Trophoblast cell (in vitro differentiated cells and primary cell): Measurements from ENCODE around the gene CDK3.

ENCODE experiments used
- DNase-seq, 2 donors: peaks; one replicate each; pipeline ENCODE4 v3.0.0-alpha.2; 2016
- H2AFZ ChIP-seq: 2 replicates; pipeline ENCODE4 v1.6.1; 2013; ENCODE audit warnings: low read length, moderate library complexity, mild to moderate bottlenecking; ENCODE audit not compliant: insufficient read depth, poor library complexity
- H2AK5ac ChIP-seq: 2 replicates; pipeline ENCODE4 v1.6.1; 2013; ENCODE audit warnings: mild to moderate bottlenecking, low read length
- H2BK120ac ChIP-seq: 2 replicates; pipeline ENCODE4 v1.6.1; 2013; ENCODE audit warnings: low read length, mild to moderate bottlenecking, moderate library complexity; ENCODE audit not compliant: insufficient read depth, poor library complexity
- H2BK12ac ChIP-seq: 2 replicates; pipeline ENCODE4 v1.6.1; 2013; ENCODE audit warnings: mild to moderate bottlenecking, low read length, moderate library complexity
- H2BK5ac ChIP-seq: 2 replicates; pipeline ENCODE4 v1.6.1; 2013; ENCODE audit warnings: low read length, low read depth, moderate library complexity, mild to moderate bottlenecking; ENCODE audit not compliant: poor library complexity
- H3K14ac ChIP-seq: 2 replicates; pipeline ENCODE4 v1.6.1; 2013; ENCODE audit warnings: mild to moderate bottlenecking, low read length
- H3K18ac ChIP-seq: 2 replicates; pipeline ENCODE4 v1.6.1; 2013; ENCODE audit warnings: mild to moderate bottlenecking, low read length
- H3K23ac ChIP-seq: 2 replicates; pipeline ENCODE4 v1.6.1; 2013; ENCODE audit warnings: low read length
- H3K27ac ChIP-seq: 2 replicates; pipeline ENCODE4 v1.5.1; 2013; ENCODE audit warnings: low read depth, mild to moderate bottlenecking, inconsistent platforms, low read length, moderate library complexity
- H3K27me3 ChIP-seq: 2 replicates; pipeline ENCODE4 v1.6.1; 2013; ENCODE audit warnings: inconsistent platforms, mild to moderate bottlenecking, low read length, moderate library complexity; ENCODE audit not compliant: insufficient read depth
- H3K36me3 ChIP-seq, 2 experiments: 1 replicate in 1 of 2; 2 replicates in 1 of 2; pipeline ENCODE4 v1.6.1; 2013; ENCODE audit warnings: low read length in 2 of 2, mild to moderate bottlenecking in 2 of 2, moderate library complexity in 1 of 2; ENCODE audit not compliant: insufficient read depth in 2 of 2, control insufficient read depth in 1 of 2
- H3K4ac ChIP-seq: 2 replicates; pipeline ENCODE4 v1.6.1; 2013; ENCODE audit warnings: low read depth, mild to moderate bottlenecking, low read length, moderate library complexity
- H3K4me1 ChIP-seq, 2 experiments: 1 replicate in 1 of 2; 2 replicates in 1 of 2; pipeline ENCODE4 v1.6.1; 2013; ENCODE audit warnings: low read length in 2 of 2, mild to moderate bottlenecking in 2 of 2, moderate library complexity in 1 of 2; ENCODE audit not compliant: insufficient read depth in 2 of 2, control insufficient read depth in 1 of 2
- H3K4me2 ChIP-seq: 2 replicates; pipeline ENCODE4 v1.6.1; 2013; ENCODE audit warnings: inconsistent platforms, mild to moderate bottlenecking, low read length, moderate library complexity
- H3K4me3 ChIP-seq: 2 replicates; pipeline ENCODE4 v1.5.1; 2013; ENCODE audit warnings: mild to moderate bottlenecking, low read depth, low read length, inconsistent platforms
- H3K79me1 ChIP-seq: one replicate; pipeline ENCODE4 v1.6.1; 2013; ENCODE audit warnings: low read length
- H3K79me2 ChIP-seq: 2 replicates; pipeline ENCODE4 v1.6.1; 2013; ENCODE audit warnings: low read length, mild to moderate bottlenecking; ENCODE audit not compliant: control insufficient read depth, insufficient read depth, poor library complexity
- H3K9ac ChIP-seq: 2 replicates; pipeline ENCODE4 v1.6.1; 2013; ENCODE audit warnings: mild to moderate bottlenecking, low read length
- H3K9me3 ChIP-seq: 2 replicates; pipeline ENCODE4 v1.6.1; 2013; ENCODE audit warnings: low read depth, mild to moderate bottlenecking, control low read depth, inconsistent platforms, low read length; ENCODE audit not compliant: insufficient read depth
- H4K12ac ChIP-seq: 2 replicates; pipeline ENCODE4 v1.6.1; 2013; ENCODE audit warnings: low read depth, mild to moderate bottlenecking, low read length, moderate library complexity
- H4K8ac ChIP-seq: 2 replicates; pipeline ENCODE4 v1.6.1; 2013; ENCODE audit warnings: low read depth, mild to moderate bottlenecking, low read length, moderate library complexity
- H4K91ac ChIP-seq: one replicate; pipeline ENCODE4 v1.6.1; 2013; ENCODE audit warnings: low read depth, mild to moderate bottlenecking, low read length, moderate library complexity
- WGBS: extraction: QIAGEN DNeasy Blood & Tissue Kit; methylation state at CpG from one replicate; pipeline ENCODE4 v1.1.7; 2013; ENCODE audit warnings: missing lambda C conversion rate; ENCODE audit not compliant: insufficient read length, insufficient coverage; ENCODE audit errors: extremely low coverage; 5-methylcytosine and 5-hydroxymethylcytosine counted together

Gene CDK3

DNA sequence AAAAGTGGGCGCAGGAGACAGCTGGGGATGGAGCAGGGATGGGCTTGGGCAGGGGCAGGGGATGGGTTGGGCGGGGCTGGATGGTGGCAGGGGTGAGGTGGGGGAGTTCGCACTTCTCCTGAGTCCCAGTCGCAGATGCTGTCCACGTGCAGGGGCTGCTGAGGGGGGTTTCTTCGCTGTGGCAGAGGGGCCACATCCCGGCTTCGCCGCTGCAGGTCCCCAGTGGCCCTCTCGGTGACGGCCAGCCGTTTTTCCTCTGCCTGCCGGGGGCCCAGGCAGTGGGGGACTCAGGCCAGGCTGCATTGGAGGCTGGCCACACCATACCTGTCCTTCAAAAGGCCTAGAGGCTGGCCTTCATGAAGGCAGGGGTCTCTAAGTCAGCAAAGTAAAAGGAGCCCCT, 18.1 kb downstream of the CDK3 start:
- H3K4me3 ChIP-seq, result no peak overlapping the region
- H2BK12ac ChIP-seq, result no peak overlapping the region
- no peak overlapping the region for H3K4me2 ChIP-seq
- no peak overlapping the region for H2BK120ac ChIP-seq
- H3K36me3 ChIP-seq, result no peaks in the 10 kb centered on the region
- H3K79me1 ChIP-seq, result no peaks in the 10 kb centered on the region
- no peaks in the 10 kb centered on the region for H3K79me2 ChIP-seq
- no CpG with 5 or more reads among the region's 13 CpGs for WGBS
- no peak for DNase-seq
- H2AFZ ChIP-seq, result no peak overlapping the region
- no peak overlapping the region for H4K8ac ChIP-seq
- no peak overlapping the region for H3K23ac ChIP-seq
- H3K4me1 ChIP-seq, result peaks cover 3% of the 10 kb centered on the region in 2 experiments
- H3K4ac ChIP-seq, result no peak overlapping the region
- peaks cover 1% of the 10 kb centered on the region for H3K9me3 ChIP-seq
- H2BK5ac ChIP-seq, result no peak overlapping the region
- H3K14ac ChIP-seq, result no peak overlapping the region
- H3K27ac ChIP-seq, result no peak overlapping the region
- H4K12ac ChIP-seq, result no peak overlapping the region
- no peak overlapping the region for H2AK5ac ChIP-seq
- no peaks in the 10 kb centered on the region for H3K27me3 ChIP-seq
- H3K18ac ChIP-seq, result no peak overlapping the region
- H3K9ac ChIP-seq, result no peak overlapping the region
- H4K91ac ChIP-seq, result no peak overlapping the region

DNA sequence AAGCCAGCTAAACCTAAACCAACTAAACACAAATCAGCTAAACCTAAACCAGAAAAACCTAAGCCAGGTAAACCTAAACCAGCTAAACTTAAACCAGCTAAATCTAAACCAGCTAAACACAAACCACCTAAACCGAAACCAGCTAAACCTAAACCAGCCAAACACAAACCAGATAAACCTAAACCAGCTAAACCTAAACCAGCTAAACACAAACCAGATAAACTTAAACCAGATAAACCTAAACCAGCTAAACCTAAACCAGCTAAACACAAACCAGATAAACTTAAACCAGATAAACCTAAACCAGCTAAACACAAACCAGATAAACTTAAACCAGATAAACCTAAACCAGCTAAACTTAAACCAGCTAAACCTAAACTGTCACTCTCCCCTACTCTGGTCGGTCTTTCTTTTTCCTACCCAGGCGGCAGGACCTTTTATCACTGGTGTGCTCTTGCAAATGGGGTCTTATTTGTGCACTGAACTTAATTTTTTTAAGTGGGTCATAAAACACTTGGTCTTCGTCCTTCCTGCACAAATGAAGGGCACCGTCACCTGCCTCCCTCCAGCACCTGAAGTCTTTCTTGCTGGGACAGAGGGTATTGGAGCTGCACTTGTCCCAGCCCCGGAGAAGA, 19.3 kb downstream of the CDK3 start:
- Histone ChIP-seq H2BK120ac (no peak overlapping the region), H2BK12ac (no peak overlapping the region), H3K23ac (peak overlapping the region; percentile 58), H2AK5ac (no peak overlapping the region), H3K4me1 (no peaks in the 10 kb centered on the region), H3K27ac (no peak overlapping the region), H3K36me3 (no peaks in the 10 kb centered on the region), H2BK5ac (no peak overlapping the region), H3K18ac (no peak overlapping the region), H2AFZ (no peak overlapping the region), H3K79me1 (no peaks in the 10 kb centered on the region), H4K91ac (no peak overlapping the region), H3K79me2 (no peaks in the 10 kb centered on the region), H3K4me2 (no peak overlapping the region), H3K14ac (no peak overlapping the region), H4K8ac (no peak overlapping the region), H4K12ac (no peak overlapping the region), H3K4ac (no peak overlapping the region), H3K27me3 (no peaks in the 10 kb centered on the region), H3K4me3 (no peak overlapping the region), H3K9ac (no peak overlapping the region), H3K9me3 (peaks cover 1% of the 10 kb centered on the region)
- WGBS, result no CpG with 5 or more reads among the region's 6 CpGs
- no peak for DNase-seq

- no peaks in the 10 kb centered on the region for H3K36me3 ChIP-seq
- no peak for DNase-seq
- no peak overlapping the region for H3K4me2 ChIP-seq
- no peak overlapping the region for H2AFZ ChIP-seq
- no peak overlapping the region for H3K27ac ChIP-seq
- H4K8ac ChIP-seq, result no peak overlapping the region
- no CpG with 5 or more reads among the region's 24 CpGs for WGBS
- H3K27me3 ChIP-seq, result no peaks in the 10 kb centered on the region
- H2BK12ac ChIP-seq, result no peak overlapping the region
- no peak overlapping the region for H3K14ac ChIP-seq
- H2BK5ac ChIP-seq, result no peak overlapping the region
- no peaks in the 10 kb centered on the region for H3K79me2 ChIP-seq
- peaks cover 2% of the 10 kb centered on the region for H3K9me3 ChIP-seq
- peaks cover 0 to under 1% of the 10 kb centered on the region in 2 experiments for H3K4me1 ChIP-seq
- no peak overlapping the region for H3K18ac ChIP-seq
- no peak overlapping the region for H4K91ac ChIP-seq
- H3K9ac ChIP-seq, result no peak overlapping the region
- H4K12ac ChIP-seq, result no peak overlapping the region
- no peak overlapping the region for H3K4ac ChIP-seq
- H2AK5ac ChIP-seq, result no peak overlapping the region
- H3K23ac ChIP-seq, result no peak overlapping the region
- H3K4me3 ChIP-seq, result no peak overlapping the region
- H3K79me1 ChIP-seq, result no peaks in the 10 kb centered on the region
- H2BK120ac ChIP-seq, result no peak overlapping the region
Measured at GRCh38 chr17:76022285-76022684, 21.6 kb downstream of the CDK3 start.

- no peak overlapping the region for H3K18ac ChIP-seq
- no peaks in the 10 kb centered on the region for H3K36me3 ChIP-seq
- H2BK120ac ChIP-seq, result no peak overlapping the region
- no peaks in the 10 kb centered on the region for H3K79me1 ChIP-seq
- H3K4ac ChIP-seq, result no peak overlapping the region
- H2BK5ac ChIP-seq, result no peak overlapping the region
- peaks cover 3% of the 10 kb centered on the region for H3K9me3 ChIP-seq
- H4K8ac ChIP-seq, result no peak overlapping the region
- no peak overlapping the region for H3K14ac ChIP-seq
- no peak overlapping the region for H3K4me2 ChIP-seq
- H3K23ac ChIP-seq, result no peak overlapping the region
- H4K12ac ChIP-seq, result no peak overlapping the region
- no peak overlapping the region for H2AFZ ChIP-seq
- no CpG with 5 or more reads among the region's 28 CpGs for WGBS
- no peak for DNase-seq
- H3K79me2 ChIP-seq, result no peaks in the 10 kb centered on the region
- no peaks in the 10 kb centered on the region for H3K27me3 ChIP-seq
- H3K27ac ChIP-seq, result no peak overlapping the region
- no peak overlapping the region for H4K91ac ChIP-seq
- no peak overlapping the region for H2AK5ac ChIP-seq
- no peak overlapping the region for H3K4me3 ChIP-seq
- H3K9ac ChIP-seq, result no peak overlapping the region
- no peak overlapping the region for H2BK12ac ChIP-seq
- peaks cover 0 to 2% of the 10 kb centered on the region in 2 experiments for H3K4me1 ChIP-seq
Measured at GRCh38 chr17:76022973-76023899, 22.6 kb downstream of the CDK3 start.
